Thyroid gland (tissue), 4 donors: Measurements from ENCODE around the gene KCTD19. TPM values are rescaled to one million over a fixed set of nuclear protein-coding genes. Genes with fewer than 3 reads are reported as not detected.
A peak's percentile ranks its signal among the peaks of the same experiment; 100 is the strongest.

Experiments used
- DNase-seq, 2 donors: peaks; one replicate each; pipeline ENCODE4 v3.0.0-alpha.2; 2019
- H3K27ac ChIP-seq, 3 donors: fragments of 200-600 bp; sonication (generic); 1 replicate in 2 of 3; 2 replicates in 1 of 3; pipeline ENCODE4 v1.5.1; 2016 to 2019; ENCODE audit warnings: mild to moderate bottlenecking in 1 of 3, moderate library complexity in 1 of 3
- H3K27me3 ChIP-seq: fragments of 200-600 bp; sonication (generic); one replicate; pipeline ENCODE4 v1.5.1; 2019
- H3K36me3 ChIP-seq, 2 donors: fragments of 200-600 bp; sonication (generic); one replicate each; pipeline ENCODE4 v1.5.1; 2016 to 2019
- H3K4me1 ChIP-seq, 2 donors: fragments of 200-600 bp; sonication (generic); one replicate each; pipeline ENCODE4 v1.5.1; 2017 to 2019
- H3K4me3 ChIP-seq, 3 donors: fragments of 200-600 bp; sonication (generic); replicated peaks in 1 of 3; 1 replicate in 2 of 3; 2 replicates in 1 of 3; pipeline ENCODE4 v1.5.1; 2016; ENCODE audit warnings: mild to moderate bottlenecking in 1 of 3
- H3K9me3 ChIP-seq: fragments of 200-600 bp; sonication (generic); one replicate; pipeline ENCODE4 v1.5.1; 2017
- POLR2A ChIP-seq, 2 donors: fragments of 450-650 bp; IDR thresholded peaks; one replicate each; pipeline ENCODE4 v1.6.1; 2017; ENCODE audit warnings: antibody characterized with exemption in 2 of 2, mild to moderate bottlenecking in 2 of 2, moderate library complexity in 1 of 2
- WGBS, 2 donors: methylation state at CpG; one replicate each; pipeline ENCODE4 v1.1.5; 2017; 5-methylcytosine and 5-hydroxymethylcytosine counted together
- intact Hi-C: fragments of 100-400 bp; cut with DNase I; formaldehyde crosslinking; loops from one replicate; pipeline ENCODE4 v1.15.1; 2023
- total RNA-seq, 4 donors: library from RNA; depleted of rRNA; stranded (reverse); fragments of >200 nt; gene quantifications; one replicate each; pipeline ENCODE4 v1.2.3, GENCODE V29; 2016
- TF ChIP-seq, protein P1 (sequence below), 6 experiments: fragments of 200-600 bp in 3 of 6; fragments of 450-650 bp in 3 of 6; sonication (generic) in 3 of 6; IDR thresholded peaks; one replicate each; pipeline ENCODE4 v1.5.1; 2016 to 2019; ENCODE audit warnings: antibody characterized with exemption in 6 of 6, mild to moderate bottlenecking in 2 of 6, inconsistent platforms in 1 of 6, moderate library complexity in 1 of 6

The KCTD19 gene
- total RNA-seq, 4 donors from 2014 or later, result 2.6 TPM; not detected in 3

DNA sequence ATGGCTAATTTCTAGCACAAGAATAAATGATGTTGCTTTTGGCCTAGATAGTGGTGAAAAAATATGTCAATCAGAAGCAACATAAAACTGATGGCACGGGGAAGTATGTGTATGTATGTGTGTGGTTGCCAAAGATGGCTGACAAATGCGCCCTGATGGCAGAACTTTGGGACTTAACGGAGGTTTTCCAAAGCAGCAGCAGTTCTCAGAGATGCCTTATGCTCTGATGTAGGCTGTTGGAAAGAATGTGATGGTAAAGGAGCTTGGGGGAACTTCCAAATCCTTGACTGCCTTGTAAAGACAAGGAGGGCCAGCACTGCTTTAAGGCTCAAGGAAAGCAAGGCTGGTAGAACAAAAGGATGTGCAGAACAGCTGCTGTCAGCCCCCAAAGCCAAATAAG, 16.0 kb downstream of the KCTD19 start:
- intact Hi-C loops, result no loop called here
- Histone ChIP-seq H3K4me3 (no peak overlapping the region), H3K4me1 (peaks cover 0 to 3% of the 10 kb centered on the region in 2 donors), H3K27ac (no peak overlapping the region), H3K27me3 (no peaks in the 10 kb centered on the region), H3K36me3 (no peaks in the 10 kb centered on the region), H3K9me3 (no peaks in the 10 kb centered on the region)
- DNase-seq, result no peak
- 84 to 90% methylated on average over 3 of the region's 3 CpGs for WGBS, 2 donors
- TF ChIP-seq, protein P1, sequence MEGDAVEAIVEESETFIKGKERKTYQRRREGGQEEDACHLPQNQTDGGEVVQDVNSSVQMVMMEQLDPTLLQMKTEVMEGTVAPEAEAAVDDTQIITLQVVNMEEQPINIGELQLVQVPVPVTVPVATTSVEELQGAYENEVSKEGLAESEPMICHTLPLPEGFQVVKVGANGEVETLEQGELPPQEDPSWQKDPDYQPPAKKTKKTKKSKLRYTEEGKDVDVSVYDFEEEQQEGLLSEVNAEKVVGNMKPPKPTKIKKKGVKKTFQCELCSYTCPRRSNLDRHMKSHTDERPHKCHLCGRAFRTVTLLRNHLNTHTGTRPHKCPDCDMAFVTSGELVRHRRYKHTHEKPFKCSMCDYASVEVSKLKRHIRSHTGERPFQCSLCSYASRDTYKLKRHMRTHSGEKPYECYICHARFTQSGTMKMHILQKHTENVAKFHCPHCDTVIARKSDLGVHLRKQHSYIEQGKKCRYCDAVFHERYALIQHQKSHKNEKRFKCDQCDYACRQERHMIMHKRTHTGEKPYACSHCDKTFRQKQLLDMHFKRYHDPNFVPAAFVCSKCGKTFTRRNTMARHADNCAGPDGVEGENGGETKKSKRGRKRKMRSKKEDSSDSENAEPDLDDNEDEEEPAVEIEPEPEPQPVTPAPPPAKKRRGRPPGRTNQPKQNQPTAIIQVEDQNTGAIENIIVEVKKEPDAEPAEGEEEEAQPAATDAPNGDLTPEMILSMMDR (IDR thresholded peaks at IDR 0.05), result no peak
- TF ChIP-seq POLR2A (IDR thresholded peaks at IDR 0.05), result no peak

DNA sequence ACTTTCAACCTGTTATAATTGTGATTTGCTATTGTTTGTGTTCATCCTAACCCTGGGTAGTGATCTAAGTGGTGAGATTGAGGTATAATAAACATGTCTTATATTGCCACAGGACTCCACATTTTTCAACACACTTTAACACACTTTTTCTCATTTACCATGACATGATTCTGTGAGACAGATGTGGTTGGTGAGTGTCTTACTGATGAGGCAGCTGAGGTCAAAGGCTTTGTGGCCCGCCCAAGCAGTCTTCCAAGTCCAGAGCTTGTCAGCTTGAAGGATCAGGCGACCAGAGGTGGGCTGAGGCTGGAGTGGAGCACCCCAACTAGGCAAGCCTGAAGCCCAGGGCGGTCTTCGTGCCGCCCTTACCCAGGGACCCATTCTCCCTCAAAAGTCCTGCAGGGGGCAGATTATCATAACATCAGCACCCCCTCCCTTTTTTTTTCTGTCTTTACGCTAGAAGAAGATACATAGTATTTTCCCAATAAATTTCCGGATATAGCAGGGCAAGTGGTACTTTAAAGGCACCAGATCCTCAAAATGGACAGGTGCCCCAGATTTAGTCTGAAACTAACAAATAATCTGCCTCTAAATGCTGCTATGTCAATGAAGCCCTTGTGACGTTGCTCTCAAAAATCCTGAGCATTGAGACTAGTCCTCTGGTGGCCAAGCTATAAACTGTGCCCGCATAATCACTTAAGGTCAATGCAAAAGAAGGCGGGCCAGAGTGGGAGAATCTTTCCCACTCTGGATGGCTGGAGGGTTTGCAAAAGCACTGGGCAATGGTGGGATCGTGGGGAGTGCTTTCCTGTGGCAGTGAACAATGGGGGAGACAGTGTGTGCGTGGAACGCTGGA, 21.1 kb downstream of the KCTD19 start:
- Histone ChIP-seq H3K27ac (no peak overlapping the region), H3K27me3 (no peaks in the 10 kb centered on the region), H3K36me3 (no peaks in the 10 kb centered on the region), H3K4me1 (peaks cover 0 to 17% of the 10 kb centered on the region in 2 donors), H3K9me3 (no peaks in the 10 kb centered on the region), H3K4me3 (no peak overlapping the region)
- intact Hi-C loops, result no loop called here
- DNase-seq, result no peak
- TF ChIP-seq, protein P1 (IDR thresholded peaks at IDR 0.05), result no peak
- no peak for TF ChIP-seq POLR2A (IDR thresholded peaks at IDR 0.05)
- 90 to 93% methylated on average over 13 of the region's 13 CpGs for WGBS, 2 donors

DNA sequence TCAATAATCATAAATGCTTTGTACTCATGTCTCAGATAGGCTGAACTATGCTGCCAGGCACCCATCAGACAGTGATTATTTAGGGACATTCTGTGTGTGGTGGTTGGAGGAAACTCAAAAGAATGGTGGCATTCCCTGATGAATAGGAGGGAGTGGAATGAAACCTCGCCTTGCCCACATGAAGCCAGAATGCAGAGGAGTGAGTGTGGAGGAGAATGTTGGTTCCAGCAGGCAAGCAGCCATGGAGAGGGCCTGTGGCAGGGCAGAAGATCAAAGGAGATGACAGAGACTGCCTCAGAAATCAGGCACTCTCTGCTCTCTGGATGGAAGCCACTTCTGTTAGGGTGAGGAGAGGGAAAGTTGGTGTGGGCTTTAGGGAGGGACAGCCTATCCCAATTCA, 22.5 kb downstream of the KCTD19 start:
- no peaks in the 10 kb centered on the region for H3K36me3 ChIP-seq
- H3K27ac ChIP-seq, result no peak overlapping the region
- intact Hi-C loops, result no loop called here
- no peak for TF ChIP-seq POLR2A (IDR thresholded peaks at IDR 0.05)
- TF ChIP-seq, protein P1 (IDR thresholded peaks at IDR 0.05), result no peak
- H3K9me3 ChIP-seq, result no peaks in the 10 kb centered on the region
- 92 to 96% methylated on average over 1 of the region's 1 CpG for WGBS, 2 donors
- no peaks in the 10 kb centered on the region for H3K27me3 ChIP-seq
- DNase-seq, result no peak
- peaks cover 0 to 17% of the 10 kb centered on the region in 2 donors for H3K4me1 ChIP-seq
- no peak overlapping the region for H3K4me3 ChIP-seq

DNA sequence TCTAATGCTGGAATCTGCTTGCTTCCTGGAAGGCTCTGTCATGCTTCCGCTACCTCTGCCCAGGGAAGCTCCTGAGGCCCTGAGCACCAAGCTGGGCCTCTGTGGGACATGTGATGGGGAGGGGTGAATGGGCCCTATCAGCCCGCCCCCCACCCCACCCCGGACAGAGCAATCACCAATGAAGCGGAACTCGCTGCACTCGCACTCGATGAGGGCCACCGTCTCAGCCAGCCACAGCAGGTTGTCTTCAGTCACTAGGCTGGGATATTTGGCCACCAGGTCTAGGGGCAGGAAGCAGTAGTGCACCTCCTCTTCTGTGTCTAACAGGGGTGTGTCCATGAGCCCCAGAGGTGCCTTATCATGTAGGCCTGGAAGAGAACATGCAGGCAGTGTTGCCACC, 23.6 kb downstream of the KCTD19 start:
- intact Hi-C loops, result no loop called here
- Histone ChIP-seq H3K36me3 (no peaks in the 10 kb centered on the region), H3K4me3 (no peak overlapping the region), H3K4me1 (peaks cover 0 to 17% of the 10 kb centered on the region in 2 donors), H3K27ac (no peak overlapping the region), H3K9me3 (no peaks in the 10 kb centered on the region), H3K27me3 (no peaks in the 10 kb centered on the region)
- peak; percentile 44 to 60 for DNase-seq
- 76 to 100% methylated on average over 1 to 6 of the region's 8 CpGs for WGBS, 2 donors
- TF ChIP-seq, protein P1 (IDR thresholded peaks at IDR 0.05), result peak in 1 of 6 experiments; percentile 19
- no peak for TF ChIP-seq POLR2A (IDR thresholded peaks at IDR 0.05)

DNA sequence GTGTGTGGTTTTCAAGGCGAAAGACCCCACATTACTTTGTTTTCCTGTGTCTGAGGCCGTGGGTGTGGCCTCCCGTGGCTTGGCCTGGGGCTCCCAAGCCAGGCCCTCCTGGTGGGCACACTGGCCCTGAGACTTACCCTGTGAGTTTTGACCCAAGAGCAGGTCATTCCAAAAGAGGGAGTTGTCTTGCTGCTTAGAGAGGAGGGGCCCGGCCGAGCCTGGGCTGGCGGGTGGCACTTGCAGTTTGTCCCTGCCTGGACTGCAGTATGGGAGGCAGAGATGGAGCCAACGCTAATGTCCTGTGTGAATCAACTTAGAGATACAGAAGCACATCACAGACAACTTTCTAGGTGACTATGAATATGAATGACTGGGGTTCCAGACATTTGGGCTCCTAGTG, 24.5 kb downstream of the KCTD19 start:
- H3K36me3 ChIP-seq, result no peaks in the 10 kb centered on the region
- no peaks in the 10 kb centered on the region for H3K9me3 ChIP-seq
- intact Hi-C loops, result no loop called here
- no peak overlapping the region for H3K27ac ChIP-seq
- 84 to 88% methylated on average over 7 of the region's 7 CpGs for WGBS, 2 donors
- H3K4me1 ChIP-seq, result peaks cover 0 to 17% of the 10 kb centered on the region in 2 donors
- no peak for DNase-seq
- TF ChIP-seq, protein P1 (IDR thresholded peaks at IDR 0.05), result no peak
- no peak for TF ChIP-seq POLR2A (IDR thresholded peaks at IDR 0.05)
- H3K27me3 ChIP-seq, result no peaks in the 10 kb centered on the region
- no peak overlapping the region for H3K4me3 ChIP-seq
